ENCODE measurements around the gene PPP2R2B.
"Not testable (repeated sequence)": the region's sequence is repeated elsewhere in the genome, so short reads cannot be mapped to it uniquely, and the experiment has no call there.

PPP2R2B gene

GRCh38 chr5:146652547-146652946 is 226.0 kb downstream of the PPP2R2B start:
- no peak for DNase-seq (ENCODE audit: low read depth)

- DNase-seq (ENCODE audit: low read depth) = no peak
Observed at GRCh38 chr5:146647656-146648199, 230.8 kb downstream of the PPP2R2B start.

GRCh38 chr5:146646441-146646840 is 232.1 kb downstream of the PPP2R2B start:
- no peak for DNase-seq (ENCODE audit: low read depth)

- no peak for DNase-seq (ENCODE audit: low read depth)
Observed at GRCh38 chr5:146645342-146645741, 233.2 kb downstream of the PPP2R2B start.

GRCh38 chr5:146644831-146645230 is 233.7 kb downstream of the PPP2R2B start:
- DNase-seq (ENCODE audit: low read depth) = no peak

- DNase-seq (ENCODE audit: low read depth) = no peak
Observed at GRCh38 chr5:146643776-146644175, 234.8 kb downstream of the PPP2R2B start.

GRCh38 chr5:146642410-146642809 is 236.1 kb downstream of the PPP2R2B start:
- DNase-seq (ENCODE audit: low read depth) = no peak

- no peak for DNase-seq (ENCODE audit: low read depth)
Observed at GRCh38 chr5:146641941-146642340, 236.6 kb downstream of the PPP2R2B start.

GRCh38 chr5:146640285-146640896 is 238.2 kb downstream of the PPP2R2B start:
- no peak for DNase-seq (ENCODE audit: low read depth)

GRCh38 chr5:146635443-146635842 is 243.1 kb downstream of the PPP2R2B start:
- no peak for DNase-seq (ENCODE audit: low read depth)

- no peak for DNase-seq (ENCODE audit: low read depth)
Observed at GRCh38 chr5:146633323-146633764, 245.2 kb downstream of the PPP2R2B start.

GRCh38 chr5:146632620-146633322 is 245.8 kb downstream of the PPP2R2B start:
- DNase-seq (ENCODE audit: low read depth) = no peak

- no peak for DNase-seq (ENCODE audit: low read depth)
Observed at GRCh38 chr5:146630472-146630871, 248.1 kb downstream of the PPP2R2B start.

GRCh38 chr5:146628950-146629349 is 249.6 kb downstream of the PPP2R2B start:
- DNase-seq (ENCODE audit: low read depth) = no peak

GRCh38 chr5:146626936-146627335 is 251.6 kb downstream of the PPP2R2B start:
- DNase-seq (ENCODE audit: low read depth) = no peak

- DNase-seq (ENCODE audit: low read depth) = no peak
Observed at GRCh38 chr5:146624179-146624578, 254.4 kb downstream of the PPP2R2B start.

- no peak for DNase-seq (ENCODE audit: low read depth)
Observed at GRCh38 chr5:146623666-146624065, 254.9 kb downstream of the PPP2R2B start.

GRCh38 chr5:146623009-146623408 is 255.5 kb downstream of the PPP2R2B start:
- no peak for DNase-seq (ENCODE audit: low read depth)

GRCh38 chr5:146622391-146622790 is 256.2 kb downstream of the PPP2R2B start:
- DNase-seq (ENCODE audit: low read depth) = no peak

- DNase-seq (ENCODE audit: low read depth) = no peak
Observed at GRCh38 chr5:146620669-146621051, 257.9 kb downstream of the PPP2R2B start.

GRCh38 chr5:146620031-146620668 is 258.4 kb downstream of the PPP2R2B start:
- DNase-seq (ENCODE audit: low read depth) = no peak

- no peak for DNase-seq (ENCODE audit: low read depth)
Observed at GRCh38 chr5:146618434-146618833, 260.1 kb downstream of the PPP2R2B start.

- not testable (repeated sequence) for DNase-seq (ENCODE audit: low read depth)
Observed at GRCh38 chr5:146609731-146610130, 268.8 kb downstream of the PPP2R2B start.

Data from activated gamma-delta T cell treated with anti-CD3 and anti-CD28 coated beads, Interleukin-2, amount 50 U/mL, for 16 hours (primary cell).